Measurements from ENCODE around the gene GBX1. TPM values are rescaled to one million over a fixed set of nuclear protein-coding genes. Genes with fewer than 3 reads are reported as not detected.

GBX1 gene
- total and polyA plus RNA-seq, 2 donors (not counting 3 experiments of a cell fraction or from before 2014, with no cell fraction given) = not detected

DNA sequence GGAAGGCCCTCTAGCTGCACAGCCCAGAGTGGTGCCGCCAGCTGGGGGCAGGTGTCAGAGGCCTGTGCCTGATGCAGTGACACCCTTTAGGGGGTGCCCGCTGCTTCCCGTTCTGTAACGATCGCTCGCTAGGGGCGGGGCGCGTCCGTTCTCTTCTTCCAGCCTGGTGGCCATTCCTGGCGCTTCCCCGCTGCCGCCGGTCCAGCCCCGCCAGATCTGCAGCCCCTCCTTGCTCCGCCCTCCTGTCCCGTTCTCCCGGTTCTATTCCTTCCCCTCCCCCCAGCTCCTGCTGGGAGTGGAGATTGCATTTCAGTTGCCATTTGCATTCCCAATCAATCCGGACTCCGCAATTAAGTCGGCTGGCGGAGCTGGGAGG lies 42.0 kb downstream of the GBX1 start:
- Histone ChIP-seq H3K79me2 (ENCODE audit: control insufficient read depth, insufficient read depth, low read length) (no peaks in the 10 kb centered on the region), H3K9me3 (replicated peaks; ENCODE audit: control insufficient read depth, insufficient read depth, low read length) (no peaks in the 10 kb centered on the region), H3K27me3 (ENCODE audit: control insufficient read depth in 2 of 2, insufficient read depth in 2 of 2, low read length in 2 of 2) (no peaks in the 10 kb centered on the region), H3K4me1 (ENCODE audit: control insufficient read depth, extremely low read depth, insufficient read depth, low read length) (peaks cover 6% of the 10 kb centered on the region), H3K36me3 (ENCODE audit: control insufficient read depth in 2 of 2, extremely low read depth in 1 of 2, insufficient read depth in 2 of 2, low read length in 2 of 2) (peaks cover 4 to 53% of the 10 kb centered on the region in 2 experiments), H3K9ac (replicated peaks; ENCODE audit: extremely low read depth, insufficient read depth, low read length) (no peak overlapping the region), H4K20me1 (replicated peaks; ENCODE audit: control insufficient read depth, extremely low read depth, insufficient read depth, low read length) (peaks cover 2% of the 10 kb centered on the region), H3K27ac (ENCODE audit: insufficient read depth, low read depth, low read length) (no peak overlapping the region), H3K4me3 (replicated peaks in 1 of 3; ENCODE audit: insufficient read depth in 1 of 3, low read depth in 1 of 3, low read length in 3 of 3) (no peak overlapping the region), H3K9me1 (replicated peaks; ENCODE audit: control insufficient read depth, extremely low read depth, insufficient read depth, low read length) (no peaks in the 10 kb centered on the region), H3K4me2 (ENCODE audit: insufficient read depth, low read length) (no peak overlapping the region), H2AFZ (ENCODE audit: low read depth, low read length) (no peak overlapping the region)
- ChIA-PET POLR2A (interaction anchor here (0.6 kb wide), 1 partner anchor 35 kb away, joined by 3 read pairs; no protein-coding TSS in a partner anchor), CTCF (interaction anchor here (0.6 kb wide), 1 partner anchor 885 kb away, joined by 3 read pairs; no protein-coding TSS in a partner anchor)
- FAIRE-seq (no peak), DNase-seq (ENCODE audit: low read depth, low spot score) (no peak)
- BruUV-seq (replicated peaks) = no TSS peak
- intact Hi-C loops (cut with micrococcal nuclease) (no loop called here), dilution Hi-C loops (cut with MboI; ENCODE audit: extremely low pct_ligation_motif_present, low sequenced_read_pairs) (no loop called here)
- TF ChIP-seq GATA2 (IDR thresholded peaks at IDR 0.05; ENCODE audit: insufficient read depth, insufficient read length, low read depth, low read length) = no peak
- no peak for TF ChIP-seq EZH2 (IDR thresholded peaks at IDR 0.05; ENCODE audit: borderline replicate concordance, low read depth, low read length, severe bottlenecking)
- TF ChIP-seq, protein P1, sequence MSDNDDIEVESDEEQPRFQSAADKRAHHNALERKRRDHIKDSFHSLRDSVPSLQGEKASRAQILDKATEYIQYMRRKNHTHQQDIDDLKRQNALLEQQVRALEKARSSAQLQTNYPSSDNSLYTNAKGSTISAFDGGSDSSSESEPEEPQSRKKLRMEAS (IDR thresholded peaks at IDR 0.05; ENCODE audit: insufficient read depth, insufficient read length) = no peak
- TF ChIP-seq JUN (IDR thresholded peaks at IDR 0.05; ENCODE audit: borderline replicate concordance, insufficient read depth, insufficient read length, low read depth) = no peak
- TF ChIP-seq MYC (IDR thresholded peaks at IDR 0.05; ENCODE audit: low read depth, low read length) = no peak
- TF ChIP-seq, protein P2, sequence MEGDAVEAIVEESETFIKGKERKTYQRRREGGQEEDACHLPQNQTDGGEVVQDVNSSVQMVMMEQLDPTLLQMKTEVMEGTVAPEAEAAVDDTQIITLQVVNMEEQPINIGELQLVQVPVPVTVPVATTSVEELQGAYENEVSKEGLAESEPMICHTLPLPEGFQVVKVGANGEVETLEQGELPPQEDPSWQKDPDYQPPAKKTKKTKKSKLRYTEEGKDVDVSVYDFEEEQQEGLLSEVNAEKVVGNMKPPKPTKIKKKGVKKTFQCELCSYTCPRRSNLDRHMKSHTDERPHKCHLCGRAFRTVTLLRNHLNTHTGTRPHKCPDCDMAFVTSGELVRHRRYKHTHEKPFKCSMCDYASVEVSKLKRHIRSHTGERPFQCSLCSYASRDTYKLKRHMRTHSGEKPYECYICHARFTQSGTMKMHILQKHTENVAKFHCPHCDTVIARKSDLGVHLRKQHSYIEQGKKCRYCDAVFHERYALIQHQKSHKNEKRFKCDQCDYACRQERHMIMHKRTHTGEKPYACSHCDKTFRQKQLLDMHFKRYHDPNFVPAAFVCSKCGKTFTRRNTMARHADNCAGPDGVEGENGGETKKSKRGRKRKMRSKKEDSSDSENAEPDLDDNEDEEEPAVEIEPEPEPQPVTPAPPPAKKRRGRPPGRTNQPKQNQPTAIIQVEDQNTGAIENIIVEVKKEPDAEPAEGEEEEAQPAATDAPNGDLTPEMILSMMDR (IDR thresholded peaks at IDR 0.05; ENCODE audit: extremely low read depth in 1 of 2, insufficient read depth in 1 of 2, low read depth in 1 of 2, low read length in 2 of 2) = no peak
- no peak for TF ChIP-seq FOS (IDR thresholded peaks at IDR 0.05; ENCODE audit: borderline replicate concordance, insufficient read depth, low read length)
- TF ChIP-seq POLR2AphosphoS5 (IDR thresholded peaks at IDR 0.05; ENCODE audit: insufficient read depth, low read depth, low read length) = no peak
- no peak for TF ChIP-seq POLR2A (IDR thresholded peaks at IDR 0.05; ENCODE audit: low read depth, low read length)

All from endothelial cell of umbilical vein (primary cell).